Ascending aorta (tissue), 2 donors: ENCODE data around the gene REL. TPM values are rescaled to one million over a fixed set of nuclear protein-coding genes. Genes with fewer than 3 reads are reported as not detected.

Experiments
- DNase-seq, 2 donors: peaks; one replicate each; pipeline ENCODE4 v3.0.0-alpha.2; 2019; ENCODE audit warnings: low spot score in 2 of 2
- H3K27ac ChIP-seq, 2 donors: fragments of 200-600 bp; sonication (generic); one replicate each; pipeline ENCODE4 v1.5.1; 2016 to 2017; ENCODE audit warnings: mild to moderate bottlenecking in 1 of 2
- H3K27me3 ChIP-seq: fragments of 200-600 bp; sonication (generic); one replicate; pipeline ENCODE4 v1.5.1; 2017
- H3K36me3 ChIP-seq, 2 donors: fragments of 200-600 bp; sonication (generic); one replicate each; pipeline ENCODE4 v1.5.1; 2016
- H3K4me1 ChIP-seq, 2 donors: fragments of 200-600 bp; sonication (generic); one replicate each; pipeline ENCODE4 v1.5.1; 2016 to 2017; ENCODE audit warnings: mild to moderate bottlenecking in 1 of 2
- H3K4me3 ChIP-seq, 2 donors: fragments of 200-600 bp; sonication (generic); one replicate each; pipeline ENCODE4 v1.5.1; 2016 to 2017; ENCODE audit warnings: mild to moderate bottlenecking in 1 of 2
- H3K9me3 ChIP-seq, 2 donors: fragments of 200-600 bp; sonication (generic); one replicate each; pipeline ENCODE4 v1.5.1; 2016
- intact Hi-C: fragments of 100-400 bp; cut with DNase I; formaldehyde crosslinking; loops from one replicate; pipeline ENCODE4 v1.15.1; 2023
- total RNA-seq: library from RNA; depleted of rRNA; stranded (reverse); fragments of >200 nt; gene quantifications from one replicate; pipeline ENCODE4 v1.1.0, GENCODE V29; 2016
- TF ChIP-seq, protein P1 (sequence below), 3 experiments: fragments of 200-600 bp in 2 of 3; fragments of 450-650 bp in 1 of 3; sonication (generic) in 2 of 3; IDR thresholded peaks; one replicate each; pipeline ENCODE4 v1.5.1; 2016 to 2019; ENCODE audit warnings: antibody characterized with exemption in 3 of 3, mild to moderate bottlenecking in 1 of 3, moderate library complexity in 1 of 3

The REL gene
- total RNA-seq, 1 donor from 2014 or later = 5.3 TPM

GRCh38 chr2:60837123-60837522 is 44.3 kb upstream of the REL start:
- no peaks in the 10 kb centered on the region for H3K9me3 ChIP-seq
- TF ChIP-seq, protein P1, sequence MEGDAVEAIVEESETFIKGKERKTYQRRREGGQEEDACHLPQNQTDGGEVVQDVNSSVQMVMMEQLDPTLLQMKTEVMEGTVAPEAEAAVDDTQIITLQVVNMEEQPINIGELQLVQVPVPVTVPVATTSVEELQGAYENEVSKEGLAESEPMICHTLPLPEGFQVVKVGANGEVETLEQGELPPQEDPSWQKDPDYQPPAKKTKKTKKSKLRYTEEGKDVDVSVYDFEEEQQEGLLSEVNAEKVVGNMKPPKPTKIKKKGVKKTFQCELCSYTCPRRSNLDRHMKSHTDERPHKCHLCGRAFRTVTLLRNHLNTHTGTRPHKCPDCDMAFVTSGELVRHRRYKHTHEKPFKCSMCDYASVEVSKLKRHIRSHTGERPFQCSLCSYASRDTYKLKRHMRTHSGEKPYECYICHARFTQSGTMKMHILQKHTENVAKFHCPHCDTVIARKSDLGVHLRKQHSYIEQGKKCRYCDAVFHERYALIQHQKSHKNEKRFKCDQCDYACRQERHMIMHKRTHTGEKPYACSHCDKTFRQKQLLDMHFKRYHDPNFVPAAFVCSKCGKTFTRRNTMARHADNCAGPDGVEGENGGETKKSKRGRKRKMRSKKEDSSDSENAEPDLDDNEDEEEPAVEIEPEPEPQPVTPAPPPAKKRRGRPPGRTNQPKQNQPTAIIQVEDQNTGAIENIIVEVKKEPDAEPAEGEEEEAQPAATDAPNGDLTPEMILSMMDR (IDR thresholded peaks at IDR 0.05) = no peak
- H3K4me3 ChIP-seq = no peak overlapping the region
- no peaks in the 10 kb centered on the region for H3K4me1 ChIP-seq
- intact Hi-C loops = no loop called here
- H3K27ac ChIP-seq = no peak overlapping the region
- H3K36me3 ChIP-seq = no peaks in the 10 kb centered on the region
- H3K27me3 ChIP-seq = no peaks in the 10 kb centered on the region
- no peak for DNase-seq

DNA sequence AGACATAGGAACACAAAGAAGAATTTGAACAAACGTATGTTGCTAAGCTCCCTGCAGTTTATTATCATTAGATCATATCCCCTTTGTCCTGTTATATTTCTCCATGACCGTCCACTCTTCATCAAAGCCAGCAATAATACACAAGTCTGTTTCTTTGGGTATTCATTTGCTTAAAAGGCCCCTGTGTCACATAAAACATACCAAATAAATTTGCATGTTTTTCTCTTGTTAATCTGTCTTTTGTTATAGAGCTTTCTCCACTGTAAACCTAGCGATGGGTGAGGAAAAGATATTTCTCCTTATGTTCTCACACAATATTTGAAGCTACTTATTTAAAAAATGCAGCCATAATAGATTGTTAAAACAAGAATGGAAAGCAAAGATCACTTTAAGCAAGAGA is 42.9 kb upstream of the REL start:
- Histone ChIP-seq H3K9me3 (no peaks in the 10 kb centered on the region), H3K36me3 (no peaks in the 10 kb centered on the region), H3K27ac (no peak overlapping the region), H3K27me3 (no peaks in the 10 kb centered on the region), H3K4me3 (no peak overlapping the region), H3K4me1 (no peaks in the 10 kb centered on the region)
- TF ChIP-seq, protein P1 (IDR thresholded peaks at IDR 0.05) = no peak
- DNase-seq = no peak
- intact Hi-C loops = no loop called here

DNA sequence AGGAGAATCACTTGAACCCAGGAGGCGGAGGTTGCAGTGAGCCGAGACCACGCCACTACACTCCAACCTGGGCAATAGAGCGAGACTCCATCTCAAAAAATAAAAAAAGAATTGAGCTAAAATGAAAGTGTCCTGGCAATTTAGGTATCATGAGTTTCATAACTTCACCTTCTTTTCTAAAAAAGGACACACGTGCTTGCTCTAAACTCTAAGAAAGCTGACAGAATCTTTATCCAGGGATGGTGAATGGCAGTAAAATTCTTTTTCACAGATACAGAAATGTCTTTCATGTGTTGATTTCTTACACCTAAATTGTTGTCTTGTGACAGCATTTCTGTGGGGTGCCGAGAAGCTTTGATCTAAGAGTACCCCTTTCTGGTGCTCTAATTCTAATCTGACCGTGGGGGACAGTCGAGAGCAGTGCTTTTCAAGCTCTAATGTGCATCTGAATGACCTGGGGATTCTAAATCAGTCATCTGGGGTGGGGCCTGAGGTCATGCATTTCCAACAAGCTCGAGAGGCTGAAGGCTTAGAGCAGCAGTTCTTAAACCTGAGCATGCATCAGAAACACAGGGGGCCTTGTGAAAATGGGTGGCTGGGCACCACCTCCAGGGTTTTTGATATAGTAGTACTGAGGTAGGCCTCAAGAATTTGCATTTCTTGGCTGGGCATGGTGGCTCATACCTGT is 42.1 kb upstream of the REL start:
- intact Hi-C loops = no loop called here
- Histone ChIP-seq H3K9me3 (no peaks in the 10 kb centered on the region), H3K4me3 (no peak overlapping the region), H3K36me3 (no peaks in the 10 kb centered on the region), H3K4me1 (no peaks in the 10 kb centered on the region), H3K27me3 (no peaks in the 10 kb centered on the region), H3K27ac (no peak overlapping the region)
- TF ChIP-seq, protein P1 (IDR thresholded peaks at IDR 0.05) = no peak
- DNase-seq = no peak

DNA sequence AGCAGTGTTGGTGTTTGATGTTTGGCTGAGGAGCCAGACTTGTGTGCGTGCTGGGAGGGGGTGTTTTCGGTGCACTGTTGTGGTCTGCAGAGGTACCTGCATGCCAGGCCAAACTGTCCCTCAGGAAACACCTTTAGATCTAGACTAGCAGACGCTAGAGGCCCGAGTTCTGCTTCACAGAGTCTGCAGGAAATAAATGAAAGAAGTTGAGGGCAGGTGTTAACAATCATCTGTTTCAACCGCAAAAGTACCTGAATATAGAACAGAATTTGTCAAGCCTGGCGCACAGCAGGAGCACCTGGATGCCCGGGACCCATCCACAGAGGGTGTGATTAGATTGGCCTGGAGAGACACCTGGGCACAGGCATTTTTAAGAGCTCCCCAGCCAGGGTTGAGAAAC is 40.5 kb upstream of the REL start:
- Histone ChIP-seq H3K36me3 (no peaks in the 10 kb centered on the region), H3K9me3 (no peaks in the 10 kb centered on the region), H3K4me3 (no peak overlapping the region), H3K27me3 (no peaks in the 10 kb centered on the region), H3K27ac (no peak overlapping the region), H3K4me1 (no peaks in the 10 kb centered on the region)
- TF ChIP-seq, protein P1 (IDR thresholded peaks at IDR 0.05) = no peak
- intact Hi-C loops = no loop called here
- DNase-seq = no peak

DNA sequence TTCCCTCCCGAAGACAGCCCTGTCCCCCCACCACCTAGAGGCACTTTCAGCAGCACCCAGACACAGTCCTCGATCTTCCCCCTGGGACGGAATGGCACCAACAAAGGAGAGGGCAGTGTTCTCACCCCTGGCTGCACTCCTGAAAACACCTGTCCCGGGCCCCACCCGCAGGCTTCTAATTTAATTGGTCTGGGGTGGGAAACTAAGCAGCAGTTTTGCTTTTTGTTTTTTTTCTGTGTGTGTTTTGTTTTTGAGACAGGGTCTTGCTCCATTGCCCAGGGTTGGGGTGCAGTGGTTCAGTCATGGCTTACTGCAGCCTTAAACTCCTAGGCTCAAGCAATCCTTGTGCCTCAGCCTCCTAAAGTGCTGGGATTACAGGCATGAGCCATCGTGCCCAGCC is 38.4 kb upstream of the REL start:
- H3K27ac ChIP-seq = no peak overlapping the region
- H3K9me3 ChIP-seq = no peaks in the 10 kb centered on the region
- TF ChIP-seq, protein P1 (IDR thresholded peaks at IDR 0.05) = no peak
- no peaks in the 10 kb centered on the region for H3K4me1 ChIP-seq
- intact Hi-C loops = no loop called here
- no peak overlapping the region for H3K4me3 ChIP-seq
- no peak for DNase-seq
- H3K27me3 ChIP-seq = no peaks in the 10 kb centered on the region
- no peaks in the 10 kb centered on the region for H3K36me3 ChIP-seq

GRCh38 chr2:60844105-60844504 is 37.3 kb upstream of the REL start:
- no peak overlapping the region for H3K27ac ChIP-seq
- no peaks in the 10 kb centered on the region for H3K4me1 ChIP-seq
- no peak for DNase-seq
- H3K4me3 ChIP-seq = no peak overlapping the region
- no peaks in the 10 kb centered on the region for H3K9me3 ChIP-seq
- no peaks in the 10 kb centered on the region for H3K27me3 ChIP-seq
- H3K36me3 ChIP-seq = no peaks in the 10 kb centered on the region
- TF ChIP-seq, protein P1 (IDR thresholded peaks at IDR 0.05) = no peak
- intact Hi-C loops = no loop called here
